NCI-H774 (cell line): ENCODE results near the gene PLD4.

Experiments used
- DNase-seq: peaks from one replicate; lab custom pipeline; 2025; lab: John Stamatoyannopoulos, UW

PLD4 gene

DNA sequence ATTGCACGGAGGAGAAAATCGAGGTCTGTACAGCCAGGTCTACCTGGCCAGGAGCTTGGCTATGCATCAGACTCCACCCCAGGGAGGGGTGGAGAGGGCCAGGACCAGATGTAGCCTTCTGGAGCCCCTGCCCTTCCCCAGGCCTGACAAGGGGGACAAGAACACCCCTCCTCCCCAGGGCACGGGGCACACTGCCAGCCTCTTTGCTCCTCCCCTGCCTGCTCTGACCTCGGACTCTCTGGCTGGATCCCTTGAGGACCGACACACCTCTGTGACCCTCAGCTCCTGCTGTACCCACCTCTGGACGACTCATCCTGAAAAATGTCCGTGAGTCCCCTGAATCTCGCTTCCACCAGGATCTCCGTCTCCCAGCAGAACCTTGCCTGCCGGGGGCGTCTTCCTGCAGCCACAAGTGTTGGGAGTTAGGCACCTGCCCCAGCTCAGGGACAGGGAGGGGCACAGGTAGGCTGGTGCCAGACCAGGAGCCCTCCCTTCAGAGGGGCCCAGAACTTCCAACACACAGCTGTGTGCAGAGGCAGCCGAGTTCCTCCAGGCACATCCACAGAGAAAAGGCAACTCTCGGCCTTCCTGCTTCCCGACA, 31.7 kb downstream of the PLD4 start:
- DNase-seq = no peak

DNA sequence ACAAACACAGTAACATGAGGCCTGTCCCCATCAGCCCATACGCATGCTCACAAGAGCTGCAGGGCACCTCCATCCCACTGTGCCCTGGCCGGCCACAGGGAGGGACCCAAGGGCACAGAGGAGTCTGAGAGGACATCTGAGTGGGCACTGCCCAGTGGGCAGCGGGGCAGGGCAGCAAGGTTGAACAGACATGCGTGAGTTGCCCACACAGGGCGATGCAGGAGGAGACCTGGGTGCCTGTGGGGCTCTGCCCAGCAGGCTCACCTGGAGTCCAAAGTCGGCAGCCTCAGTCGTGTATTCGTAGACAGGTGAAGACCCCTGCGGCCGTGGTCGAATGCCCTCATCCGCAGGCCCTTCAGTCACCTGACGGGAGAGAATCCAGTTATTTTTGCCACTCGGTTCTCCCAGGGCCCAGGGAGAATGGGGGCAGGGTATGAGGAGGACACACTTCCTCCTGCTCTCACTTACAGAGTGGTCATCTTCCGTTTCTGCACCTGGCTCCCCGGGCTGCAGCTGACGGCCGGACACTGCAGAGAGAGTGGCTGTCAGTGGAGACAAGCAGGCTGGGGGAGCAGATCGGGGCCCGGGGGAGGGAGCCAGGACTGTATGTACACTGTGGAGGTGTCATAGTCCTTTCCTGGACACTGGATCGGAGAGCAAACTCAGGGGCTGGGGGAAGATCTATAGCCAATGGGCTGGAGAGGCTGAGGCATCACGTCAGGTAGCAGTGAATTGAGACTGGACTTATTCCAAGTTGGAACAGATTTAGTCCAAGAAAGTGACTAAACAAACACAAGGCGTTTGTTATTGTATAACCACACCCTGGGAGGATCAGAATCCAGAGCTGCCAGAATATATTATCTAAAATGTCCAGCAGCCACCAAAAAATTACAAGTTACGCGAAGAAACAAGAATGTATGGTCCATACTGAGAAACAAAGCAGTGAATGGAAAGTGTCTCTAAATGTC, 32.8 kb downstream of the PLD4 start:
- DNase-seq = no peak

DNA sequence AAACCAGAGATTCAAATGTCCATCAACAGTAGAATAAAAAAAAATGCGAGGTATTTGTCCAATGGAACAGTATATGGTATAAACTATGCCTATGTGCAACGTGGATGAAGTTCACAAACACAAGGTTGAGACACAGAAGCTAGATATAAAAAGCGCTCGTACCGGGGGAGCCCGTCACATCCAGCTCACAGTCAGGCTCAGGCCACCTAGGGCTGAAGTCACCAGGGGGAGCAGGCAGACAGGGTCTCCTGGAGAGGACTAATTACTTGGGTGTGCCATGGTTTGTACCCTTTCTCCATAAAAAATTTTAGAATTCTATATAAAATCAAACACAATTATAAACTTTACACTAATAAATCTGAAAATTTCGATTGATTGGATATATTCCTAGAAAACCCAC, 39.9 kb downstream of the PLD4 start:
- no peak for DNase-seq

DNA sequence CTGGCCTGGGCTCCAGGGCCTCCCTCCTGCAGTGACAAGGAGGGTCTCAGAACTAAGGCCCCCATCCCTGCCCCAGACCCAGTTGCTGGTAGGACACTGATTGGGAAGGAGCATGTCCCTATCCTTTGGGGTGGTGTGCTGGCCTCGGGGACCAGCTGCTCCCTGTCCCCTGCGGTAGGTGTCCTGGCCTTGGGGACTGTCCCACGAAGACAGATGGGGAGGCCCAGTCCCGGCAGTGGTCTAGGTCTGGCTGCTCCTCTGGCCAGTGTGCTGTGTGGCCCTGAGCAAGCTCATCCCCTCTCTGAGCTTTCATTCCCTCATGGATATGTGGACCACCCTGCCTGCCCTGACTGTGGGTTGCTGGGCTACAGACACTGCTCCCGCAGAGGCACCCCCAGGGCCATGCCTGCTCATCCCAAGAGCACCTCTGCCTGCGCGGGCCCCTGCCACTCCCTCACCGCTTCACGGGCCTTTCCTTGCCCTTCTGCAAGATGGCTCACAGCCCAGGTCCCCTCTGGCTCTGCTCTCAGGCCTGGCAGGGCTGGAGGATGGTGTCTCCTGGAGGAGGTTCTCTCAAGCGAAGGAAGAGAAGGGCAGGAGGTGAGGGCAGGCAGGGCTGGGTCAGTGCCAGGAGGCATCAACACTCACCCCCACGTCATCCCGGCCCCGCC, 41.0 kb downstream of the PLD4 start:
- no peak for DNase-seq

DNA sequence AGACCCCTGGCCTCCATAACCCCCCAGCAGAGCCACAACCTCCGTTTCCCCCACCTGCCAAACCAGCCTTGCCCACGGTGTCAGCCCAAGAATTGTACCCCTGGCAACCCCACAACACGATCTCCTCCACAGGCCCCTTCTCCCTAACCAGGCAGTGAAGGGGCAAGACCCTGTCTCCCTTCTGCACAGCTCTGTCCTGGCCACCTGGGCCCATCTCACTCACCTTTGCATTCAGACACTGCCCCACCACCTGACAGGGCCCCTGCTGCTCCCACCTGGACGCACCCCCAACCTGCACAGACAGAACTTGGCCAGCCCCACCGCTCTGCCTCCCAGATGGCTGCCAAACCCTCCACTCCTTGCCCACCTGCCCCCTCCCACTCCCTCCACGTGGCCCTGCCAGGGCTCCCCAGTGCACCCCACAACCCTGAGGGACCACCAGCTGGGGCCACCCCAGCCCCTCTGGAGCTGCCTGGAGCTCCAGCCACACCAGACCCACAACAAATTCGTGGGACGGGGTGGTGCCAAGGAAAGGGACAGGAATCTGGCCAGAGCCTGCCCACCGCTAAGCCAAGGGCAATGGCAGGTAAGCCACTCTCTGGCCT, 41.7 kb downstream of the PLD4 start:
- no peak for DNase-seq

DNA sequence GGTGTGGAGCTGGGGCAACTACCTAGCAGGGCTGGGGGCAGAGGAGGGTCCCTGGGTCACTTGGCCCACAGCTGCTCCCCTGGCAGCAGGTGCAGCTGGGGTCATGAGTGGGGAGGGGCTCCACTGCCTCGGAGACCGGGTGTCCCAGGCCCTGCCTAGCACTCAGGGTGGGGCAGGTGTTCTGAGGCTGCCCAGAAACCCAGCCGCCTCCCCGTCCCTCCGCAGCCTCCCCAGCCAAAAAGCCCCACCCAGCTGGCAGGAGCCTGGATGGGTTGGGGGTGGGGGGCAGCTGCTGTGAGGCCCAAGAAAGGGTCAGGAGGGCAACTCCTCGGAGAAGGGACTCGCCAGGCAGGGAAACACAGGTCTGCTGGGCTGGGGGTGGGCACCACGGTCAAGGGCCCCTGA, 42.3 kb downstream of the PLD4 start:
- no peak for DNase-seq

DNA sequence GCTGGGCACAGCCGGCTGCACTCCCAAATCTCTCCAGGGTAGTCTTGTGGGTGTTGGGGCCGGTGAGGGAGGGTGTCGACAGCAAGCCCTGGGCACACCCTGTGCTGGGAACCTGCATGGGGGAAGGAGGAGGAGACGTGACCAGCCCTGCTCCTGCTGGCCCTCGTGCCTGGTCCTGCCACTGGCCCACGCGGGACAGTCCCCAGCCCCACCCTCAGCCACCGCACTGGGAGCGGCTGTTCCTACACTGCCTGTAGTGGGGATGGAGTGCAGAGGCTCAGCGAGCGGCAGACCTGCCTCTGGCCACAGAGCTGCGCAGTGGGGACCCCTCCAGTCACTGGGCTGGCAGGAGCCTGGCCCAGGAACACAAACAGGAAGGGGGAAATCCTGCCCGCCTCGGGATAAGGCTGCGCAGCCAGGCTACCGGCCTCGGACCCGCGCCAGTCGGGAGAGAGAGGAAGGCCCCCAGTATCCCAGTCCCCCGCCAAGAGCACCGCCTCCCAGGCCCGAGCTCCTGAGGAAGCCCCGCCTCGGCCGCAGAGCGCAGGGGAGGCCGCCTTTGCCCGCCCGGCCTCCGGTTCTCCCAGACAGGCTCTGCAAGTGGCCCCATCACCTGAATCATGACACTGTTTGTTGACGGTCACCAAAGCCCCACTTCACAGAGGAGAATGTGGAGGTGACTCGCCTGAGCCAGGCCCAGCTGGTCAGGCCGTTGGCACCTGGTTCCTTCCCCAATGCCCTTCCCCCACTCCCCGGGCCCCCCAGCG, 42.9 kb downstream of the PLD4 start:
- no peak for DNase-seq

DNA sequence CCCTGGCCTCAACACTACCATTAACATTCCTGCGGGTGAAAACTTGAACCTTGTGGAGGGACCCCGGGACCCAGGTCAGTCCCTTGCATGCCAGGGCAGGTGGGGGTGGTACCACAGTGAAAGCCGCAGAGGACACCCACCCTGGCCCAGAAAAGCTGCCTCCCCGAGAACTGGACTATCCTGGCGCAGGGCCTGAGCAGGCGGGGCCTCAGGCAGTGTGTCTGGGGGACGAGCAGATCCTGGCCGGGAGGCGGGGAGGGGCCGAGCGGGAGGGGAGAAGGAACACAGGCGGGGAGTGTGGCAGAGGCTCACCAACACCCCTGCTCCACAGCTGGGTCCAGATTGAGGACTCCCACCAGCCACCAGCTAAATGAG, 43.5 kb downstream of the PLD4 start:
- no peak for DNase-seq

DNA sequence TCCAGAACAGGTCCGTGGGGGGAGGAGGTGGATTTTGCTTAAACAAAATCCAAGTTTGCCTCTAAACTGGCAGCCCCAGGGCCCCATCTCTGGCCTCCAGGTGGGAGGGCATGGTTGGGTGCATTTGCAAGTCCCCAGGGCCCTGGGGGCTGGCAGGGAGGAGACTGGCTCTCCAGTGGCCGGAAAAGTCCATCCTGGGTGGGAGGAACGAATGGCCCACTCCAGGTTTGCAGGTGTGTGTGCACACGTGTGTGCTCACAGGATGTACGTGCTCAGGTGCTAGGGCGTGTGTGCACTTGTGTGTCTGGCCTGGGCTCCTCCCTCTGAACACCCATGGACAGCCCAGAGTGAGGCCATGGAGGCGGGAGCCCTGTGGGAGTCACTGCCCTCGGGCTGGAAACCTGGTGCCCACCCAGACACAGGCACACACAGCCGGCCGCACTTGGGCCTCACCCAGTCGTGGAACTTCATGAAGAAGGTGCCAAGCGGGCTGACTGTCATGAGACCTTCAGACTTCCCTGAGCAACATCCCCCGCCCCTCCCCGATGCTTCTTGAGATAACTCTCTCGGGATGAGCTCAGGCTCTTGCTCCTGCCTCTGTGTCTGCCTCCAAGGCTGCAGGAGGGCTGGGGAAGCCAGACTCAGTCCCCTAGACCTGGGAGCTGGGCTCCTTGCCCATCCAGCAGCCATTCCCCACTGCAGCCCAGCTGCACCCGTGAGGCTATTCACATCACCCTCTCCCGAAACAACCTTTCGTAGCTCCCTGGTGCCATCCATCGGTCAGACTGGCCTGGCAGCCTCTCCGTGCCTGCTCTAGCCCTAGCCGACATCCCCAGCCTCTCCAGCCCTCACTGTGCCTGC, 44.1 kb downstream of the PLD4 start:
- peak; percentile 5 for DNase-seq

DNA sequence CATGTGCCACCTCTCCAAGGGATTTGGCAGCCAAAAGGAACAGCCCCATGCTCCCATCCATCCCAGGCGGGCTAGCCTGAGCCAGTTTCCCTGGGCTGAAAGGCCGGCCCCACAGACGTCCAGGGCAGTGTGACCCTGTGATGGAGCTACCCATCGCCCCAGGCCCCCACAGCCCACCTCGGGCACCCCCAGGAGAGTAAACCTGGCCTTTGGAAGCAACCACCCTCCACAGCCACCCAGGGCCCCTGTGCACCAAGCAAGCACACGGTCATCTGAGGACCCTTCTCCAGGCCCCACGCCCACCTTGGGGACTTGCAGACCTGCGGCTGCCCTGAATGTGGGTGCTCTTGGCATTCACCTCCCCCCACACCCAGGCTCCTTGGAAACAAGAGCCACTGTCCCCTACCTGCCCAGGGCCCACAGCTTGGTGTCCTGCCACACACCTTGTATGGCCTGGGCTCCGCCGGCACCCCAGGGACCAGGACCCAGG, 45.1 kb downstream of the PLD4 start:
- no peak for DNase-seq

DNA sequence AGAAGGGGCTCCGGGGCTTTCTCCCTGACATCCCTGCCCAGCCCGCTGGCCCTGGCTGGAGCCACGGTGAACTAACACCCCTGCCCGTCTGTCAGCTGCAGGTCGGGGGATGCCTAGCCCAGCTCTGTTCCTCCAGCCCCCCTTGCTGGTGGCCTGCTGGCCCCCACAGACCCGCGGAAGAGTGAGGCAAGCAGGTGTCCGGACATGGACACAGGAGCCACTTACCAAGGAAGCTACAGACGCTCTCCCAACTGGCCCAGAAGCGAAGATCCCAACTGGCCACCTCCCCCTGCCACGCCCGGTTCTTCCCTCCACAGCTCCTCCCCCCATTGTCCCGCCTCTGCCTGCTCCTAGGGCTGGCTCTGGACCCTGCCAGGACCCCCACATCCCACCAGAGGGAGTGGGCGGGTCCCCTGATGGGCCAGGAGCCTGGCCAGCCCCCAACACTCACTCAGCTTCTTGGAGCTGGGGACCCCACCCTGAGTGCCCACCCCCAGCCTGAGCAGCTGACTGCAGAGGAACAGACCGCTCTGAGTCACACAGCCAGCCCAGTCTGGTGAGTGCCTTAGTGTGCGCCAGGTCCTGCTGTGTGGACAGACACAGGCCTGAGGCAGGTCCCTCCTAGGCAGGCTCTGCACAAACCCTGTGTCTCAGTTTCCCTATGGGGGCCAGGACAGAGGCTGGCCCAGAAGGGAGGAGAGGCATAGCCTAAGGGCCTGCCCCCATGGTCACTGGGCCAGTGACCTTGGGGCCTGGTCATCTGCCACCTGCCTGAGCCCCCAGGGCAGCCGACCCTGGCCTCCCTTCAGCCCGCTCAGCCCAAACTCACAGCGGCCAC, 45.8 kb downstream of the PLD4 start:
- no peak for DNase-seq

DNA sequence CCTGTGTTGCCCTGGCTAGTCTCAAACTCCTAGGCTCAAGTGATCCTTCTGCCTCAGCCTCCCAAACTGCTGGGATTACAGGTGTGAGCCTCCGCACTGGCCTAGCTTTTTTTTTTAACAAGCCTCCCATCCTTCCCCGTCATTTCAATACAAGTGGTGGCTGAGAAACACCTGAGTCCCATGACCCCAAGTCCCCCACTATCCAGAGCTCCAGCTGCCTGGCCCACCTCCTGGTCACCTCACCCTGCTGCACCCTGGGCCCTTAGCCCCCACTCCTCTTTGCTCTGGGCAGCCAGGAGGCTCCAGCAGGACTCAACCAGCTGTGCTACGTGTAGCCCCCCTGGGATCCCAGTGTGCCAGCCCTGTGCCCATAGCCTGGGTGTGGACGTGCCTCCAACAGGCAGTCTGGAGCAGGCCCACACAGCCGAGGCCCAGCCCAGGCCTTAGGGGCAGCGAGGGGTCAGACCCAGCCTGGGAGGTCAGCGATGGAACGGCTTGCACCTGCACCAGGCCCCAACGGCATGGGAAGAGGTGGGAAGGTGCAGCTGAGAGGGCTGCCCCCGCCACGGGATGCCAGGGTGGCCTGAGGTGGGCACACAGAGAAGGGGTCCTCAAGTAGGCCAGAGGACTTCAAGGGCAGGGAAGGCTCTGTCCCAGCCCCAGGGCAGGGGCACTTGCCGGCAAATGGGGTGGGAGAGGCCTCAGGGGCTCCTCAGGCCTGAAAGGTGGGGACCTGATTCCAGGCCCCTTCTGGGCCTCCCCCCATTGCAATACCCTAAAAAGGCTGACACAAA, 47.0 kb downstream of the PLD4 start:
- DNase-seq = no peak

DNA sequence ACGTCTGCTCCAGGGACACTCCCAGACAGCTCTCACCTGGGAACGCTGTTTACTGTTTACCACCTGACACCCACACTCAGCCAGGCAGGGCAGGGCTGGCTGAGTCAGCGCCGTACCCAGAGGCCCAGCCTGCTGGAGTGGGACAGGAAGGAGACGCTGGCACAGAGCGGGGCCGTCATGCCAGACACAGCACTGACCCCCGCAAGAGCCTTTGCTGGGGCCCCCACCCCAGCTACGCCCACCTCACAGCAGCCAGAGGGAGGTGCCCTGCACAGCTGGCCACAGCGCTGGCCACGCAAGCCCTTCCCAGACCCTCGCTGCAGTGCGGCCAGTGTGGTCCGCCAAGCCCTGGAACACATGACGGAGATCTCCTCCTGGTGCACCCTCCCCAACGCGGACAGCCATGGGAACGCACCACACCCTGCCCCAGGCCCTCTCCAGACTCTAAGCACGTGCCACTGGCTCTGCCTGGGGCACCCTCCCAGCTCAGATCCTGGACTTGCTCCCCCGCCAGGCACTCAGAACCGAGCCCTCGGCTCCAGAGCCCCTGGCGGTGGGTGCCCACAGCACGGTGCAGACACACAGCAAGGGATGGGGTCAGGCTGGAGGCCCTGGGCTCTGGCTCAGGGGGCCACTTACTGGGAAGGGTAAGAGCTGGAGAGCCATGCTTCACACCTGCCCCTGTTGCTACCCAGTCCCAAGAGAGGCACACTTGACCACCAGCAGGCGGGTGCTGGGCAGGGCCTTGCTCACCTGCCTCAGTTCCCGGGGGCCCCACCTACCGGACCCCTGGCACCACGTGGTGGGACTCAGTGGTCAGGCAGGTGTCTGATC, 47.8 kb downstream of the PLD4 start:
- peak; percentile 11 for DNase-seq

DNA sequence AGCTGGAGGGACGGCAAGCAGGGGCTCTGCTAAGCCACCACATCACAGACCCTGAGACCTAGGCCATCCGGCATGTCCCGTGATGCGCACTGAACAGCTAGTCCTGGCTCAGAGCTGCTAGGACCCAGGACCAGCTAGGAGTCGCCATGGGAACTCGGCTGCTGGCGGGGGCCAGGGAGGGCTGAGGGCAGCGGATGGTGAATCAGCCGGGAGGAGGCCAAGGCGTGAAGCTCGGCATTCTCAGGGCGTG, 48.4 kb downstream of the PLD4 start:
- DNase-seq = no peak

DNA sequence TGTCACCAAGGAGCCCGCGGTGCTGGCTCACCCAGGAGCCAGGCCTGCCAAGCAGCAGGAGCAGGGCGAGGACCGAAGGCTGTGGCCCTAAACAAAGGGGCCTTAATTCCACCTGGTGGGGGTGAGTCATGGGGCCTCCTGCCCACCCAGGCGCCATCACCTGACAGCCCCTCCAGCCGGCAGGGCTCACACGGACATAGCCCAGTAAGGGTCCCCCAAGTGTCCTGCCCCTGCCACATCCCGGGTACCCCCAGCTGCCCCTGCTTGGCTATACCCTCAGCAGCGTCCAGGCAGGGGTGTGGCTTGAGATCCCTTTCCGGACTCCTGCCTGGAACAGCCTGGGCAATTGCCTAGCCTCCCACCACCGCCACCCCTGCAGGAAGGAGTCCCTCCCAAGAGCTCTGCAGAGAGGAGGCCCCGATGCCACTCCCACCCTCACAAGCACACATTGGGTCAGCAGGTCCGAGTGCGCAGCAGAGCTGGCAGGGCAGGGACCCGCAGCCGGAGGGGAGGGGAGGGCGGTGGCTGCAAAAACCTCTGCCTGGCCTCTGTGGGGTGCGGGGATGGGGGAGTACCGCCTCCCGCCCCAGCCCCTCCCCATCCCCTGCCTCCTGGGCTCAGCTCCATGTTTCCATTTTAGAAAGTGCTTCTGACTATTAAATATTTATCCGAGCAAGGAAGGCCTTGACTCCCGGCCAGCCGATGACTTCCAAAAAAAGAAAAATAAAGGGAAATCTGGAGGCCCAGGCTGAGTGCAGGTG, 48.9 kb downstream of the PLD4 start:
- DNase-seq = no peak

DNA sequence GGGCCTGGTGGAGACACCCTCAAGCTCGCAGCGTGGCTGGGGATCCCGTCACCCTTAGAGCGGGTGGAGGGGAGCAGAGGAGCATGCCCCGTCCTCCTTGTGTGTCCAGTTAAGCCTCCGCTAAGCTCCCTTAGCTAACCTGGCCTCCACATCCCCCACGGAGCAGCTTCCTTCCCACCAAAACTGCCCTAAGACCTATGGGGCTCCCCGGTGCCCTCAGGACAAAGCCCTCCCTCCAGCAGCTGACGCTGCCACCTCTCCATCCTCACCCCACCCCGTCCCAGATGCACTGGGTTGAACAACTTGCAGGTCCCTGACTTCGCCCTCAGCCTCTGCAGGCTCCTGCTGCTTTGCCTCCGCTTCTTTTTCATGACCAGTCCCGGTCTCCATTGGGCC, 49.5 kb downstream of the PLD4 start:
- DNase-seq = no peak

DNA sequence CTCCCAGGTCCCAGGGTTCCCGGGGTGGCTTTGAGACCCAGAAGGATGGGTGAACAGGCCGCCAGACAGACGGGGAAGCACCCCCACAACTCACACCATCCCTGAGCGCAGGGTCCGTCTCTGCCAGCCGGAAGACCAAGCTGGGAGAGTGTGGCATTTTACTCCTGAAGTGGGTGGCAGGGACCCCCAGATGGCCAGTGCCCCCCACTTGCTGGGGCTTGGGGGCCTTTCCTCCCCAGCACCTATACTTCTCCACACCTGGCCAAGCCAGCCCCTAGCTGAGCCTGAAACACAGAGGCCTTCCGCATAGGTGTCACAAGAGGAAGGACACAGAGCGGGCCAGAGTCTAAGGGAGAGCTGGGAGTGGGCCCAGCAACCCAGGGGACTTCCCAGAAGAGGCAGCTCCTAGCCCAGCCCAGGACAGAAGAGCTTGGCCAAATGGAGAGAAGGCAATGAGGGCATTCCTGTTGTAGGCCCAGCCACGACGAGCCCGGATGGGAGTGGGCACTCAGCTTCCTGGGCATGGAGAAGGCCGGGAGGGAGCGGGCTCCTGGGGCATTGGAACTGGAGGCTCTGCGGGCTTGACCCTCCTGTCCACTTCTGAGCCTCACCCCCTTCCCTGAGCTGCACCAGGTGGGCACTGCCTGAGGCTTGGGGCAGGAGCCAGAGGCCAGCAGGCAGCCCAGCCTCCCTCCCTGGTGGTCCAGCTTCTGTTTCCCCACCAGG, 50.1 kb downstream of the PLD4 start:
- no peak for DNase-seq
